Astrocyte of the hippocampus (primary cell): ENCODE measurements around the gene FBXO11.
"Not testable (repeated sequence)": the region's sequence is repeated elsewhere in the genome, so short reads cannot be mapped to it uniquely, and the experiment has no call there.

Source experiments
- DNase-seq: peaks from one replicate; pipeline ENCODE4 v3.0.0; 2011; ENCODE audit warnings: low read depth, low spot score

Gene FBXO11

DNA sequence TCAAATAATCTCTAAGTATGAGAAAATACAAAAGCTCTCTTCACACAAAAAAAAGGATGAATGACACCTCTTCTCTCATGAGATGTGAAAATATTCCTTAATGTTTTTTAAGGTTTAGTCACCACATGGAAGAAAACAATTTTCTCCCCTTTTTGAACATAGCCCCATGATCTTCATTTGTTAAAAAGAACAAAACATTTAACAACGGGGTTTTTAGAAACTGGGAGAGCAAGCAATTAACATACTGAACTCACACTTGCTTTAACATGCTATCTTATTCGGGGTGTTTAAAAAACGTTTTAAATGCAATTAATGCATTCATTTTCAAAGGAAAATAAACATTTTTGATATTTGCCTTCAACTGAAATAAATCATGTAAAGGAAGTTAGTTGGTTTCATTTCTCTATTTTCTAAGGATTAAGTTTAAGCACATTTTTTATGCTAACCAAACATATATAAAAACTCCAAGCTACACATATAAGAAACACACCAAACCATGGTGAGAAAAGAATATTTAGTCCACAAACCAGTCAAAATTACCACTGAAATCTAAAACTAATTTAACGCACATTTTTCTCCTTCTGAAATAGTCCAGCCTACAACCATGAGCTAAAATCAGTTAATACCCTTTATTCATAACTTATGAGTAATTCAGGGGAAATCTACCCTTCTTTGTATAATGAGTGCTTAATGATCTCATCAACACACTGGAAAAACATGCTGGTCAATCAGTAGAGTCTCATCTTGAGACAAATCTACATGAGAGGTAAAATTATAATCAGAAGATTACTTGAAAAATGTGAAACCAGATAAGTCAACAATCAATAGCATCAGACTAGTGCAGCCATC lies 8.2 kb downstream of the FBXO11 start:
- no peak for DNase-seq

DNA sequence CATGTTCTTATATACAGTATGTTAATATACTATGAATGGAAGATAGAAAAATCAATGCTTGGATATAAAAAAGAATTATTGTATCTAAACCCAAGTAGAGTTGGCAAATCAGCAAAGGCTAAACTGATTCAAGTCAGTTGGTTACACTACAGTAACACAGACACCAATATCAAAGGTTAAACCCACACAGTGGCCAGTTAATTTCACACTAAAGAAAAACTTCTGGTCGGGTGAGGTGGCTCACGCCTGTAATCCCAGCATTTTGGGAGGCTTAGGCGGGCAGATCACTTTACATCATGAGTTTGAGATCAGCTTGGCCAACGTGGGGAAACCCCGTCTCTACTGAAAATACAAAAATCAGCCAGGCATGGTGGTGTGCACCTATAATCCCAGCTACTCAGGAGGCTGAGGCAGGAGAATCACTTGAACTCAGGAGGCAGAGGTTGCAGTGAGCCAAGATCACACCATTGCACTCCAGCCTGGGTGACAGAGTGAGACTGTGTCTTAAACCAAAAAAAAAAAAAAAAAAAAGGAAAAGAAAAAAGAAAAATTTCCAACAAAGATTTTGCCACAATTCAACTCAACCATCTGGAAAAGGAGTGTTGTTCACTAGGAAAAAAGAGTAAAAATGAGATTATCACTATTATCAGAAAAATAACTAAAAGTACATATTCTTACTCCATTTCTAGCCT lies 9.0 kb downstream of the FBXO11 start:
- not testable (repeated sequence) for DNase-seq

DNA sequence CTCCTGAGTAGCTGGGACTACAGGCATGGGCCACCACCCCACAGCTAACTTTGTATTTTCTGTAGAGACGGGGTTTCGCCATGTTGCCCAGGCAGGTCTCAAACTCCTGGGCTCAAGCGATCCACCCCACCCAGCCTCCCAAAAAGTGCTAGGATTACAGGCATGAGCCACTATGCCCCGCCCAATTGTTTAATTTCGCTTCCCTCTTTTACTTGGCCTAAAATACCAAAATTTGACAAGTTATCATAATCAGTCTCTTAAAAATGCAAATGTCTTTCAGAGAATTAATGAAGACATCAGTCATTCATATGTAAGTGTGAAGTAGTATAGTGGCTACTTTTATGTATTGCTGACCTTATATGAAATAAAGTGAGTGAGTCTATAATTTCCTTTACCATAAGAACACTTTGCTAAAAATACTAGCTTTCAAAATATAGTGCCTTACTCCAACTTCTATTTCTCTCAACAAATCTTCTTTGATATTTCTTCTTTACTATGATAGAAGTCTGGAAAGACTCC lies 9.8 kb downstream of the FBXO11 start:
- no peak for DNase-seq

DNA sequence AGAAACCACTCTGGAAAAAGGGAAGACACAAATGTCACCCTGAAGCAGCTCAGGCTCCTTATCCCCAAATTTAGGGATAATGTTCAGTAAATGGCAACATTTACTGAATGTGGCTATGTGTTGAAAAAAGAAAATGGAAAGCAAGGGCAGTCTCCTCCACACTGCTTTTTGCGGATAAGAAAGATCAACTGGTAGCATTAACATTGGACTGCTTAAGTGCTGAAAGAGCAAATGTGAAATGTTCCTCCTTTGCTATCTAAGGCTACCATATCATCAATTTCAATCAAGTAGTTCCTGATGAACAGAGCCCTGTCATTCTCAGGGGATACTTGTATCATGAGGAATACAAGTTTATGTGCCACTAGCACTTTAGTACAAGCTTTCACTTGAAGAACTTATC lies 12.5 kb downstream of the FBXO11 start:
- DNase-seq: no peak

DNA sequence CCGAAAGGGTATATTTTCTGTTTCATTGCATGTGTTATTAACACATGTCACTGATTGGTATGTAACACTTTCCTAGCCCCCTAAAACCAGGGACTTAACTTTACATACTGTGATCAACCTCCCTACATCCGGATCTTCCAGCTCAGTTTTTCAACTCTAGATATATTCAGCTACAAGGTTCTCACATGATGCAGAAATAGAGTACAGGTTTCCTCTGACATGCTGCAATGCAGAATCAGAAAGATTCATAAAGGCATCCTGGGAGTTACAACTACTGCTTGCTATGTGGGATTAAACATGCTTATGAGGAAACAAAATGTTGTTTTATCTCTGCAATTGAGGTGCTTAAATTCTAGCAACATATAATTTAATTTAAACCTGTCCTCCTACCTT lies 14.0 kb downstream of the FBXO11 start:
- no peak for DNase-seq

DNA sequence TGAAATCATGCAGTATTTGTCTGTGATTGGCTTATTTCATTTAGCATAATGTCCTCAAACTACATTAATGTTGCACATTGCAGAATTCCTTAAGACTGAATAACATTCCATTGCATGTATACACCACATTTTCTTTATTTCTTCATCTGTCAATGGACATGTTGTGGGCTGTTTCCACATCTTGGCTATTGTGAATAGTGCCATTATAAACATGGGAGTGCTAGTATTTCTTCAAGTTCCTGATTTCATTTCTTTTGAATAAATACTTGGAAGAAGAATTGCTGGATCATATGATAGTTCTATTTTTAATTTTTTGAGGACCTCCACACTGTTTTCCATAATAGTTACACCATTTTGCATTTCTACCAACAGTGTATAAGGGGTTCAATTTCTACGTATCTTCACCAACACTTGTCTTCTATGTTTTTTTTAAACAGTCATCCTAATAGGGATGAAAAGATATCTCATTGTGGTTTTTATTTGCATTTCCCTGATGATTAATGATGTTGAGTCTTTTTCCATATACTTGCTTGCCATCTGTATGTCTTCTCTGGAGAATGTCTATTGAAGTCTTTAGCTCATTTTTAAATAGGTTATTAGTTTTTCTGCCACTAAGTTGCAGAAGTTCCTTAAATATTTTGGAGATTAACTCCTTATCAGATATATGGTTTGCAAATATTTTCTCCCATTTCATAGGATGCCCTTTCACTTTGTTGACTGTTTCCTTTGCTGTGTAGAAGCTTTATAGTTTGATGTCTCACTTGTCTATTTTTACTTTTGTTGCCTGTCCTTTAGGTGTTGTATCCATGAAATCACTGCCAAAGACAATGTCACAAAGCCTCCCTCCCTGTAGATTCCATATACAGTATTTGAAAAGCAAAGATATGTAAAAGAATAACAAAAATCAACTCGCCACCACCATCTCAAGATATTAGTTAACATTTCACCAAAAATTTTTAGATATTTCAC lies 14.6 kb downstream of the FBXO11 start:
- no peak for DNase-seq

DNA sequence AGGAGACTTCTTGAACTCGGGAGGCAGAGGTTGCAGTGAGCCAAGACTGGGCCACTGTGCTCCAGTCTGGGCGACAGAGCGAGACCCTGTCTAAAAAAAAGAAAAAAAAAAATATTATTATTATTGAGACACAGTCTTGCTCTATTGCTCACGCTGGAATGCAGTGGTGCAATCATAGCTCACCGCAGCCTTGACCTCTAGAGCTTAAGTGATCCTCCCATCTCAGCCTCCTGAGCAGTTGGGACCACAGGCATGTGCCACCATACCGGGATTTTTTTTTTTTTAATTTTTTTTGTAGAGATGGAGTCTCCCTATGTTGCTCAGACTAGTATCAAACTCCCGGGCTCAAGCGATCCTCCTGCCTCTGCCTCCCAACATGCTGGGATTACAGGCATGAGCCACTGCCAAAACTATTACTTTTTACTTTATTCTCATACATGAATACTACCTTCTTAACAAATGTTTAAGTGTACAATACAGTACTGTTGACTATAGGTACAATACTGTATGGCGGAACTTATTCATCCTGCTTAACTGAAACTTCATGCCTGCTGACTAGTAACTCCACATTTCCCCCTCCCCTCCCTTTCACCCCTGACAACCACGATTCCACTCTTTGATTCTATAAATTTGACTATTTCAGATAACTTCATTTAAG lies 15.5 kb downstream of the FBXO11 start:
- DNase-seq: no peak

DNA sequence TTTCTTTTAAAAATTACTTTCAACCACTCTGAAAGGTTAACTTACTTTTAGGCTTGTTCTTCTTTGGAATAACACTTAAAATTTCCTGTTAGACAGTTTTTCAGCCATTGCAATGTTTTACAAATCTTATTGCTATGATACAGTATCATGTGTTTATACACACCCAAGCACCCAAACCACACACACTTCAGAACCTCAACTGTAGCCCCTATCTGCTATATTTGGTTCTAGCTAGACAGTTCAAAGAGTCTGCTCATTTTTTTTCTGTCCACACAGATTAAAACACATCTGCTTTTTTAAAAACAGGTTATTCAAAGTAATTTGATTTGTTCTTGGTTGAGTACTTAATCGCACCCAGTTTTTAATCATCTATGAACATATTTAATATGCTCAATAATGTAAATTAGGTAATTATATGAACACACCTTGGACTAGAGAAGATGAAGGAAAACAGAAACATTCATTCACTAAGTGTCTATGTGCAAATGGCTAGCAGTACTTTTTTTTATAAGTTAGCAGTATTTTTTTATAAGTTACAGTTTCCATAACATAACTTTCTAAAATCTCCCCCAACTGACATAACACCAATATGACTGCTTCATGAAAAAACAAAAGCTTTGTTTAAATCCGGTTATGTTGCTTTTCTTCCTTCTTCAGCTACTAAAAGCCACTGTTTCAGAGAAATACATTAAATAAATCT lies 17.6 kb downstream of the FBXO11 start:
- DNase-seq: no peak

DNA sequence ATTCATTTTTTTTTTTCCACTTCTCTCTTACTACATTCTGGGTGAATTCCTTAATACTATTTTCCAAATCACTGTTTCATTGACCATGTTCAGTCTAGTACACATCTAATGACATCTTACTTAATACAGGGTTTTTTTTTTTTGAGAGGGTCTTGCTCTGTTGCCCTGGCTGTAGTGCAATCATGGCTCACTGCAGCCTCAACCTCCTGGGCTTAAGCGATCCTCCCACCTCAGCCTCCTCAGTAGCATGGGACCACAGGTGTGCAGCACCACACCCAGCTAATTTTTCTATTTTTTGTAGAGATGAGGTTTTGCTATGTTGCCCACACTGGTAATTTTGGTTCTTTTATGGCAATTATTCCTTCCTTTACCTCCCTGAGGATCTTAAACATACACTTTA lies 29.4 kb downstream of the FBXO11 start:
- DNase-seq: no peak

DNA sequence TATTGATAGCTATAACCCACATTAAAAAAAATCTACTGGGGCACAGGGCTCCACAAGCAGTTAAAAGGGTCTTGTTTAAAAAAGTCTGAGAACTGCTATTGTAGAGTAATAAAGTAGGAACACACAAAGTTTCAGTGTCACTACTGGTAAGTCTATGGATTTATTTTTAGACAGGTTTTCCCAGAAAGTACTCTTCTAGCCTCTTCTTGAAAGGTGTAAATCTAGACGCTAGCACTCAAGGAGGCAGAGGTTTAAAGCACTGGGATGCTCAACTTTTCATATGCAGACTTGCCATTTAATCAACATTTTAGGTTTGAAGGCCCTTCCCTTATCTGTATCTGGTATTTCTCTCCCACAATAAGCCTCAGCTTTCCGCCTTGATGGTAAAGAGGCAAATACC lies 33.4 kb downstream of the FBXO11 start:
- DNase-seq: no peak

DNA sequence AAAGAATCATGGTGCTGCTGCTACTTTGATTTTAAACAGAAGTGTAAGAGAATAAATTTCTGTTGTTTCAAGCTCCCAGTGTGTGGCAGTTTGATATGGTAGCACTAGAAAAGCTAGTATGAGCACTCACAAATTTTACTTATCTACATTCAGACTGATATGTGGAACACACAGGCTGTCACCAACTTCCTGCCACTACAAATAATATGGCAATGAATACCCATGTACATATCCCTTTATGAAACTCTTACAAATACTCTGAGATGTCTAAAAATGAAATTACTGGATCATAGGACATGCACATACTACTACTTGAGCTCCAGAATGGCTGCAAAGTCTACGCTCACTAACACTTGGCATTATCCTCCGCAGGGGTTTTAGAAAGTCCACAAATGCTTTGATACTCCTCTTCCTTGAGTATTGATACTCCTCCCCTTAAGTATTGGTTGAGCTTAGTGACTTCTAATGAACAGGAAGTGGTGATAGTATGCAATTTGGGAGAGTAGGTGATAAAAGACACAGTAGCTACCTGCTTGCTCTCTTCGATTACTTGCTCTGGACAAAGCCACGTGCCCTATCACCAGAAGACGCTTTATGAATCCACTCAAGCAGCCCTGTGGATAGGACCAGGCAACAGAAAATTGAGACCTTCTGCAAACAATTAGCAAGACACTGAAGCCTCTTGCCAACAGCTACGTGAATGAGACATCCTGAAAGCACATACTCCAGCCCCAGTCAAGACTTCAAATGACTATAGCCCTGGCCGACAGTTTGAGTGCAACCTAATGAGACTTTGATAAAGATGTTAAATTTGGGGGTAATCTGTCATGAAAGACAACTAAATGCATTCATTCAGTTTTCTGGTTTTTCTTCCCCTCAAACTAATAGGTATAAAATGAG lies 35.4 kb downstream of the FBXO11 start:
- DNase-seq: no peak

DNA sequence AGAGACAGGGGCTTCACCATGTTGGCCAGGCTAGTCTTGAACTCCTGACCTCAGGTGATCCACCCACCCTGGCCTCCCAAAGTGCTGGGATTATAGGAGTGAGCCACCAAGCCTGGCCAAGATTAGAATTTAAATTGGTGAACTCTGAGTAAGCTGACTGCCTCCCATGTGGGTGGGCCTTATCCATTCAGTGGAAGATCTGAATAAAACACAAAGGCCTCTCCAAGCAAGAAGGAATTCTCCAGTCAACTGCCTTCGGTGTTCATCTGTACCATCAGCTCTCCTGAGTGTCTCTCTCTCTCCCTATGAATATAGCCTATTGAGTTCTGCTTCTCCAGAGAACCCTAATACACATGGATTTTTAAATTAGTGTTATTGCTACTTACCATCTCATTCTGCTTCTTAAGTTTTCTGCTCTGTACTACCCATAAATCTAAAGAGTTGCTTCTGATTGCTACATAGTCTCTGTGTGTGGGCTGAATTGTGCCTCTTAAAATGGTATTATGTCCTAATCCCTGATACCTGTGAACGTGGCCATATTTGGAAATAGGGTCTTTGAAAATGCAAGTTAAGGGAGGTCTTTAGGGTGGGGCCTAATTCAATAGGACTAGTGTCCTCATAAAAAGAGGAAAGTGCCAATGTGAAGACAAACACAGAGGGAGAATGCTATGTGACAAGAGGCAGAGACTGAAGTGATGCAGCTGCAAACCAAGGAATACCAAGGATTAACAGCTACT lies 36.3 kb downstream of the FBXO11 start:
- DNase-seq: peak; percentile 40

DNA sequence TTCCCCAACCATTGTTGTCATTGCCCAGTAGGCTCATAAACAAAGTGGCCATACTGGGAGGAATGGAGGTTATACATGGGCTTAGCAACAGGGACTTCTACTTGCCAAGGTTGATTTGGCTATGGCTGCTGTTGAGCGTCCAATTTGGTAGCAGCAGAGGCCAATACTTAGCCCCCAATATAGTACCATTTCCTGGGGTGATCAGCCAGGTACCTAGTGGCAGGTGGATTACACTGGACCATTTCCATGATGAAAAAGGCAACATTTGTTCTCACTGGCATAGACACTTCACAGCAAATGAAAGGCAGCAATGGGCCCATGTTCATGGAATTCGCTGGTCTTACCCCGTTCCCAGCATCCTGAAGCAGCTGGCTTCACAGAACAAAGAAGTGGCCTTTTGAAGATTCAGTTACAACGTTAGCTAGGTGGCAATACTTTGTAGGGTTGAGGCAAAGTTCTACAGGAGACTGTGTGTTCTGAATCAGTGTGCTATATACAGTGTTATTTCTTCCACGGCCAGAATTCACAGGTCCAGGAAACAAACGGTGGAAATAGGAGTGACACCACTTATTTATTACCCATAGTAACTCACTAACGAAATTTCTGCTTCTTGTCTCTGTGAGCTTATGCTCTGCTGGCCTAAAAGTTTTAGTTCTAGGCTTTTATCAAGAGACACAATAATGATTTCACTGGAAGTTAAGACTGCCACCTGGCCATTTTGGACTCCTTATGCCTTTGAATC lies 37.5 kb downstream of the FBXO11 start:
- DNase-seq: no peak

DNA sequence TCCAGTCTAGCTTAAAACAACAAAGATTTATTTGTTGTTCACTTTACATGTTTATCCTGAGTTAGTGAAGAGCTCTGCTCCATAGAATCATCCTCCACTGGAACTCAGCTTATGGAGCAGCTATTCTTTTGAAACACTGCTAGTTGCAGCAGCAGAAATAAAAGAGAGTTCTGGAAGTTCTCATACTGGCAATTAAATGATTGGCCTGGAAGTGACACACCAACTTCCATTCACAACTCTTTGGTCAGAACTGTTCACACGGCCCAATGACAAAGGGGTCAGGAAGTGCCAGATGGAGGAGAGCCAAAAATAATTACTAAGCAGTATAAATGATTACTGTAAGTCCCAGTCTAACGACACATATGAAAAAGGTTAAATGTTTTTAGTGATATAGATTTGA lies 39.1 kb downstream of the FBXO11 start:
- DNase-seq: peak; percentile 82

DNA sequence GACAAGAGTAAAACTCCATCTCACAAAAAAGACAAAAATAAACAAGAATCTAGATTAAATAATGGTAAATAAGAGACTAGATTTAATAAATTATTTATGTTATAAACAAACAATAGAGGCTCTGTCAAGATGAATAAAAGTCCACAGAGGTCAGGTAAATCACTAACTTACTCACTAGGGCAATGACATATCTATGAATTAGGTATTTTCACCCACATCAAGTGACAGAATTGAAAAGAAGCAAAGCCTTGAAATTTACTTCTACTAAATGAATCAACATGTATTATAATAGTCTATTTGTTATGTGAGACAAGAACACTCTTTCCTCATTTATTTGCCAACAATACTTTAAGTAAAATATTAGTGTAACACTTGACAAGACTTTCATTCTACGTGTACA lies 41.7 kb downstream of the FBXO11 start:
- no peak for DNase-seq

DNA sequence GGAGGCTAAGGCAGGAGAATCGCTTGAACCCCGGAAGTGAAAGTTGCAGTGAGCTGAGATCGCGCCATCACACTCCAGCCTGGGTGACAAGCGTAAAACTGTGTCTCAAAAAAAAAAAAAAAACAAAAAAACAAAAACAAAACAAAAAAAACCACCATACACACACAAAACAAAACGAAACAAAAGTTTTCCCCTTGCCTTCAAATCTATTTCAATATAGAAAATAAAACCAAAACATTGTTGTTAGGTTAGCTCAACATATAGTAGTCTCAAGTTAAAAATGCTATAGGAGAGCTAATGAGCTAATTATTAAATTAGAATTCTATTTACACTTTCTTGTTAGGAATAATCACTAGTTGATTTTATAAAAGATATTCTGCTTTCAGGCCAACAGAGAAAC lies 43.3 kb downstream of the FBXO11 start:
- no peak for DNase-seq

DNA sequence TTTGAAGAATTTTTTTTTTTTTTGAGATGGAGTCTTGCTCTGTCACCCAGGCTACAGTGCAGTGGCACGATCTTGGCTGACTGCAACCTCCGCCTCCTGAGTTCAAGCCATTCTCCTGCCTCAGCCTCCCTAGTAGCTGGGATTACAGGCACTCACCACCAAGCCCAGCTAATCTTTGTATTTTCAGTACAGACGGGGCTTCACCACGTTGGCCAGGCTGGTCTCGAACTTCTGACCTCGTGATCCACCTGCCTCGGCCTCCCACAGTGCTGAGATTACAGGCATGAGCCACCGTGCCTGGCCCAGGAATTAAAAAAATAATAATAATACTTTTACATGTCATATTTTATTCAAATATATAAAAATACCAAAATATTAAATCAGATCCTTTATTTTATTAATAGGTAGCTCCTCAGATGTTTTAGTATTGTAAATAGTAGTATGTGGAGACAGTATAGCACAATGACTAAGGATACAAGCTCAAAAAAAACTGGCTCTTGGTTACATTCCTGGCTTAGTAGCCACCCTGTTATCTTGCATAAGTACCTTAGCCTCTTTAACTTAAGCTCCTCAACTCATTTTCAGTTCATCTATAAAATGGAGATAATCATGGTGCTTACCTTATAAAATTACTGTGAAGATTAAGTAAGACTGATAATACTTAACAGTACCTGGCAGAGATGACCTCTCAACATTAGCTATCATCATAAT lies 53.1 kb downstream of the FBXO11 start:
- peak; percentile 30 for DNase-seq

DNA sequence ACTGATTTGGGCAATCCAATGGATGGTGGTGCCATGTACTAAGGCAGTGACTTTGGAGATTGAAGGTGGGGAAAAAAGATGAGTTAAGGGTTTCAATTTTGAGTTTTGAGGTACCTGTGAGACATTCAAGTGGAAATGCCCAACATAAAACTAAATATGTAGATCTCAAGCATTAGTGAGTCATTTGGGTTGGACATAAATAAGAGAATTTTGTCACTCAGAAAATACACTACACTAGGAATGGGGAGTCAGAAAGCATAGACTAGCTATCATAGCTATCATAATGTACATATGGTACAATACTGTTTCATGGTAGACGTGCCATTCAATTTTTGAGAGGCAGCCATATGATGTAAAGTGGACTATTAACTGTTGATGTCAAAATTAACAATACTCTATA lies 56.1 kb downstream of the FBXO11 start:
- no peak for DNase-seq
